WTC11 (cell line): ENCODE results near the gene RNGTT. TPM values are rescaled to one million over a fixed set of nuclear protein-coding genes. Genes with fewer than 3 reads are reported as not detected.

Experiments
- ATAC-seq: fragments of 200-7000 bp; cut with Tn5 transposase; 2 replicates; pipeline ENCODE4 v1.10.0; 2021; ENCODE audit warnings: mild to moderate bottlenecking, moderate library complexity
- CTCF ChIA-PET: fragments of 300-600 bp; sonication (Branson Sonifier 250); formaldehyde crosslinking; loops from one replicate; lab custom pipeline; 2021; ENCODE audit warnings: antibody characterized with exemption; lab: Charles Lee
- POLR2A ChIA-PET: fragments of 350-600 bp; sonication (Branson Sonifier 250); formaldehyde crosslinking; loops from one replicate; lab custom pipeline; 2021; ENCODE audit warnings: antibody characterized with exemption; lab: Charles Lee
- DNase-seq: peaks from one replicate; pipeline ENCODE4 v3.0.0; 2021; ENCODE audit warnings: low spot score
- H3K27ac Mint-ChIP-seq: 2 replicates; pipeline ENCODE4 v1.8.0; 2021; ENCODE audit warnings: mixed read lengths
- H3K27me3 Mint-ChIP-seq: 2 replicates; pipeline ENCODE4 v1.8.0; 2021; ENCODE audit warnings: low read depth, mild to moderate bottlenecking, moderate library complexity, mixed read lengths
- H3K36me3 Mint-ChIP-seq: 2 replicates; pipeline ENCODE4 v1.8.0; 2021; ENCODE audit warnings: mixed read lengths
- H3K4me1 Mint-ChIP-seq: 2 replicates; pipeline ENCODE4 v1.8.0; 2022; ENCODE audit warnings: mixed read lengths
- H3K4me3 Mint-ChIP-seq: 2 replicates; pipeline ENCODE4 v1.8.0; 2021; ENCODE audit warnings: mild to moderate bottlenecking, moderate library complexity, mixed read lengths
- H3K9me3 Mint-ChIP-seq: 2 replicates; pipeline ENCODE4 v1.8.0; 2021; ENCODE audit warnings: mixed read lengths
- CTCF ChIP-seq: fragments of 200-600 bp; IDR thresholded peaks from 2 replicates; pipeline ENCODE4 v1.8.0; 2022; ENCODE audit warnings: antibody characterized with exemption
- ELF4 ChIP-seq: sonication (generic); formaldehyde crosslinking; IDR thresholded peaks from 2 replicates; pipeline ENCODE4 v1.8.1; 2022; ENCODE audit warnings: low read depth, mild to moderate bottlenecking, moderate library complexity, missing genetic modification reagents
- EMX1 ChIP-seq: fragments of 250-450 bp; sonication (Bioruptor Pico); IDR thresholded peaks from 2 replicates; pipeline ENCODE4 v1.8.0; 2021; ENCODE audit warnings: mild to moderate bottlenecking
- IRF2 ChIP-seq: sonication (generic); formaldehyde crosslinking; IDR thresholded peaks from 2 replicates; pipeline ENCODE4 v1.8.0; 2022; ENCODE audit warnings: low read depth, missing genetic modification reagents, borderline replicate concordance
- JAZF1 ChIP-seq: fragments of 250-450 bp; sonication (Bioruptor Pico); IDR thresholded peaks from 2 replicates; pipeline ENCODE4 v1.9.0; 2021; ENCODE audit warnings: moderate library complexity, mild to moderate bottlenecking, inconsistent platforms
- KAT7 ChIP-seq: sonication (generic); formaldehyde crosslinking; IDR thresholded peaks from 2 replicates; pipeline ENCODE4 v1.8.1; 2023; ENCODE audit warnings: missing genetic modification reagents, mild to moderate bottlenecking, borderline replicate concordance
- MLX ChIP-seq: sonication (generic); formaldehyde crosslinking; IDR thresholded peaks from 2 replicates; pipeline ENCODE4 v1.8.1; 2023; ENCODE audit warnings: mild to moderate bottlenecking, missing genetic modification reagents, moderate library complexity
- NFATC4 ChIP-seq: fragments of 250-450 bp; sonication (Bioruptor Pico); IDR thresholded peaks from 2 replicates; pipeline ENCODE4 v1.9.0; 2021; ENCODE audit warnings: mild to moderate bottlenecking
- NFYB ChIP-seq: sonication (generic); formaldehyde crosslinking; conservative IDR thresholded peaks from 2 replicates; pipeline ENCODE4 v1.8.0; 2022; ENCODE audit warnings: low read depth, missing genetic modification reagents
- NR1H2 ChIP-seq: sonication (generic); formaldehyde crosslinking; IDR thresholded peaks from 2 replicates; pipeline ENCODE4 v1.9.0; 2021; ENCODE audit warnings: mild to moderate bottlenecking, moderate library complexity, missing genetic modification reagents
- RORB ChIP-seq: fragments of 250-450 bp; sonication (Bioruptor Pico); IDR thresholded peaks from 2 replicates; pipeline ENCODE4 v1.9.0; 2021; ENCODE audit warnings: mild to moderate bottlenecking
- SP1 ChIP-seq: sonication (generic); formaldehyde crosslinking; conservative IDR thresholded peaks from 2 replicates; pipeline ENCODE4 v1.8.1; 2022; ENCODE audit warnings: missing genetic modification reagents
- STAT6 ChIP-seq: sonication (generic); formaldehyde crosslinking; conservative IDR thresholded peaks from 2 replicates; pipeline ENCODE4 v1.8.1; 2023; ENCODE audit warnings: mild to moderate bottlenecking, low read depth, missing genetic modification reagents, moderate library complexity
- USF2 ChIP-seq: sonication (generic); formaldehyde crosslinking; IDR thresholded peaks from 2 replicates; pipeline ENCODE4 v1.8.1; 2023; ENCODE audit warnings: mild to moderate bottlenecking, missing genetic modification reagents, moderate library complexity
- ZNF232 ChIP-seq: sonication (generic); formaldehyde crosslinking; IDR thresholded peaks from 2 replicates; pipeline ENCODE4 v1.8.0; 2022; ENCODE audit warnings: mild to moderate bottlenecking, missing genetic modification reagents
- ZNF425 ChIP-seq: fragments of 250-450 bp; sonication (Bioruptor Pico); conservative IDR thresholded peaks from 2 replicates; pipeline ENCODE4 v1.9.0; 2021; ENCODE audit warnings: mild to moderate bottlenecking
- total RNA-seq: library from RNA; stranded (reverse); gene quantifications from 3 replicates; pipeline ENCODE4 v1.2.3, GENCODE V29; 2021
- TF ChIP-seq, protein P1 (sequence below): fragments of 250-450 bp; sonication (Bioruptor Pico); IDR thresholded peaks from 2 replicates; pipeline ENCODE4 v1.9.0; 2021; ENCODE audit warnings: mild to moderate bottlenecking
- TF ChIP-seq, protein P2 (sequence below): fragments of 250-450 bp; sonication (Bioruptor Pico); IDR thresholded peaks from 2 replicates; pipeline ENCODE4 v1.8.0; 2021; ENCODE audit warnings: mild to moderate bottlenecking
- TF ChIP-seq, protein P3 (sequence below): sonication (generic); formaldehyde crosslinking; IDR thresholded peaks from 2 replicates; pipeline ENCODE4 v1.8.0; 2023; ENCODE audit warnings: mild to moderate bottlenecking, missing genetic modification reagents
- TF ChIP-seq, protein P4 (sequence below): sonication (generic); formaldehyde crosslinking; IDR thresholded peaks from 2 replicates; pipeline ENCODE4 v1.8.0; 2022; ENCODE audit warnings: mild to moderate bottlenecking, missing genetic modification reagents

Gene RNGTT
- total RNA-seq, 1 experiment from 2014 or later = 20.4 TPM

GRCh38 chr6:88662163-88662580, 301.2 kb downstream of the RNGTT start:
- no peak for DNase-seq
- H3K4me3 Mint-ChIP-seq = no peak overlapping the region
- H3K9me3 Mint-ChIP-seq = peaks cover 62% of the 10 kb centered on the region
- ChIA-PET CTCF (no interaction called here), POLR2A (no interaction called here)
- H3K27ac Mint-ChIP-seq = no peak overlapping the region
- no peaks in the 10 kb centered on the region for H3K27me3 Mint-ChIP-seq
- H3K36me3 Mint-ChIP-seq = peaks cover 42% of the 10 kb centered on the region
- no peaks in the 10 kb centered on the region for H3K4me1 Mint-ChIP-seq
- no peak for TF ChIP-seq SP1
- no peak for TF ChIP-seq IRF2 (CRISPR knock-in tag)
- TF ChIP-seq, protein P1, sequence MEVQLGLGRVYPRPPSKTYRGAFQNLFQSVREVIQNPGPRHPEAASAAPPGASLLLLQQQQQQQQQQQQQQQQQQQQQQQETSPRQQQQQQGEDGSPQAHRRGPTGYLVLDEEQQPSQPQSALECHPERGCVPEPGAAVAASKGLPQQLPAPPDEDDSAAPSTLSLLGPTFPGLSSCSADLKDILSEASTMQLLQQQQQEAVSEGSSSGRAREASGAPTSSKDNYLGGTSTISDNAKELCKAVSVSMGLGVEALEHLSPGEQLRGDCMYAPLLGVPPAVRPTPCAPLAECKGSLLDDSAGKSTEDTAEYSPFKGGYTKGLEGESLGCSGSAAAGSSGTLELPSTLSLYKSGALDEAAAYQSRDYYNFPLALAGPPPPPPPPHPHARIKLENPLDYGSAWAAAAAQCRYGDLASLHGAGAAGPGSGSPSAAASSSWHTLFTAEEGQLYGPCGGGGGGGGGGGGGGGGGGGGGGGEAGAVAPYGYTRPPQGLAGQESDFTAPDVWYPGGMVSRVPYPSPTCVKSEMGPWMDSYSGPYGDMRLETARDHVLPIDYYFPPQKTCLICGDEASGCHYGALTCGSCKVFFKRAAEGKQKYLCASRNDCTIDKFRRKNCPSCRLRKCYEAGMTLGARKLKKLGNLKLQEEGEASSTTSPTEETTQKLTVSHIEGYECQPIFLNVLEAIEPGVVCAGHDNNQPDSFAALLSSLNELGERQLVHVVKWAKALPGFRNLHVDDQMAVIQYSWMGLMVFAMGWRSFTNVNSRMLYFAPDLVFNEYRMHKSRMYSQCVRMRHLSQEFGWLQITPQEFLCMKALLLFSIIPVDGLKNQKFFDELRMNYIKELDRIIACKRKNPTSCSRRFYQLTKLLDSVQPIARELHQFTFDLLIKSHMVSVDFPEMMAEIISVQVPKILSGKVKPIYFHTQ = no peak
- TF ChIP-seq MLX (CRISPR knock-in tag) = no peak
- TF ChIP-seq, protein P2, sequence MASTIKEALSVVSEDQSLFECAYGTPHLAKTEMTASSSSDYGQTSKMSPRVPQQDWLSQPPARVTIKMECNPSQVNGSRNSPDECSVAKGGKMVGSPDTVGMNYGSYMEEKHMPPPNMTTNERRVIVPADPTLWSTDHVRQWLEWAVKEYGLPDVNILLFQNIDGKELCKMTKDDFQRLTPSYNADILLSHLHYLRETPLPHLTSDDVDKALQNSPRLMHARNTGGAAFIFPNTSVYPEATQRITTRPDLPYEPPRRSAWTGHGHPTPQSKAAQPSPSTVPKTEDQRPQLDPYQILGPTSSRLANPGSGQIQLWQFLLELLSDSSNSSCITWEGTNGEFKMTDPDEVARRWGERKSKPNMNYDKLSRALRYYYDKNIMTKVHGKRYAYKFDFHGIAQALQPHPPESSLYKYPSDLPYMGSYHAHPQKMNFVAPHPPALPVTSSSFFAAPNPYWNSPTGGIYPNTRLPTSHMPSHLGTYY = no peak
- TF ChIP-seq, protein P3, sequence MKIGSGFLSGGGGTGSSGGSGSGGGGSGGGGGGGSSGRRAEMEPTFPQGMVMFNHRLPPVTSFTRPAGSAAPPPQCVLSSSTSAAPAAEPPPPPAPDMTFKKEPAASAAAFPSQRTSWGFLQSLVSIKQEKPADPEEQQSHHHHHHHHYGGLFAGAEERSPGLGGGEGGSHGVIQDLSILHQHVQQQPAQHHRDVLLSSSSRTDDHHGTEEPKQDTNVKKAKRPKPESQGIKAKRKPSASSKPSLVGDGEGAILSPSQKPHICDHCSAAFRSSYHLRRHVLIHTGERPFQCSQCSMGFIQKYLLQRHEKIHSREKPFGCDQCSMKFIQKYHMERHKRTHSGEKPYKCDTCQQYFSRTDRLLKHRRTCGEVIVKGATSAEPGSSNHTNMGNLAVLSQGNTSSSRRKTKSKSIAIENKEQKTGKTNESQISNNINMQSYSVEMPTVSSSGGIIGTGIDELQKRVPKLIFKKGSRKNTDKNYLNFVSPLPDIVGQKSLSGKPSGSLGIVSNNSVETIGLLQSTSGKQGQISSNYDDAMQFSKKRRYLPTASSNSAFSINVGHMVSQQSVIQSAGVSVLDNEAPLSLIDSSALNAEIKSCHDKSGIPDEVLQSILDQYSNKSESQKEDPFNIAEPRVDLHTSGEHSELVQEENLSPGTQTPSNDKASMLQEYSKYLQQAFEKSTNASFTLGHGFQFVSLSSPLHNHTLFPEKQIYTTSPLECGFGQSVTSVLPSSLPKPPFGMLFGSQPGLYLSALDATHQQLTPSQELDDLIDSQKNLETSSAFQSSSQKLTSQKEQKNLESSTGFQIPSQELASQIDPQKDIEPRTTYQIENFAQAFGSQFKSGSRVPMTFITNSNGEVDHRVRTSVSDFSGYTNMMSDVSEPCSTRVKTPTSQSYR (CRISPR knock-in tag) = no peak
- TF ChIP-seq NFATC4 (CRISPR knock-in tag) = no peak
- no peak for TF ChIP-seq EMX1
- no peak for TF ChIP-seq RORB (CRISPR knock-in tag)
- TF ChIP-seq ZNF232 (CRISPR knock-in tag) = no peak
- no peak for TF ChIP-seq JAZF1 (CRISPR knock-in tag)
- no peak for TF ChIP-seq CTCF
- no peak for TF ChIP-seq ELF4 (CRISPR knock-in tag)
- no peak for TF ChIP-seq NFYB (CRISPR knock-in tag)
- TF ChIP-seq, protein P4, sequence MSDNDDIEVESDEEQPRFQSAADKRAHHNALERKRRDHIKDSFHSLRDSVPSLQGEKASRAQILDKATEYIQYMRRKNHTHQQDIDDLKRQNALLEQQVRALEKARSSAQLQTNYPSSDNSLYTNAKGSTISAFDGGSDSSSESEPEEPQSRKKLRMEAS (CRISPR knock-in tag) = no peak
- no peak for TF ChIP-seq USF2 (CRISPR knock-in tag)
- TF ChIP-seq ZNF425 (CRISPR knock-in tag) = no peak
- TF ChIP-seq NR1H2 (CRISPR knock-in tag) = no peak
- no peak for TF ChIP-seq STAT6
- TF ChIP-seq KAT7 (CRISPR knock-in tag) = no peak
- TF ChIP-seq, all 79 proteins: peak for 0
- no peak for ATAC-seq
